Measurements from ENCODE around the gene NUPR2.
"Not testable (repeated sequence)": the region's sequence is repeated elsewhere in the genome, so short reads cannot be mapped to it uniquely, and the experiment has no call there.

Gene NUPR2

GRCh38 chr7:56083150-56083785 is 32.9 kb downstream of the NUPR2 start:
- no peak for DNase-seq

- DNase-seq = no peak
Observed at GRCh38 chr7:56081626-56082340, 34.4 kb downstream of the NUPR2 start.

- DNase-seq = not testable (repeated sequence)
Observed at GRCh38 chr7:56080726-56081435, 35.3 kb downstream of the NUPR2 start.

- DNase-seq = no peak
Observed at GRCh38 chr7:56079450-56080185, 36.6 kb downstream of the NUPR2 start.

- DNase-seq = no peak
Observed at GRCh38 chr7:56078196-56078595, 38.0 kb downstream of the NUPR2 start.

GRCh38 chr7:56077681-56078080 is 38.5 kb downstream of the NUPR2 start:
- no peak for DNase-seq

GRCh38 chr7:56074371-56074791 is 41.8 kb downstream of the NUPR2 start:
- peak; percentile 85 for DNase-seq

- not testable (repeated sequence) for DNase-seq
Observed at GRCh38 chr7:56066376-56066775, 49.8 kb downstream of the NUPR2 start.

Measured in hematopoietic multipotent progenitor cell treated with erythropoietin and hydrocortisone succinate and interleukin-3 and kit ligand, for 8 days (in vitro differentiated cells).